ENCODE results near the gene CUL9.

CUL9 gene

GRCh38 chr6:43173591-43174262 is 8.3 kb upstream of the CUL9 start:
- DNase-seq: no peak

- DNase-seq: peak; percentile 95
These were observed 7.5 kb upstream of the CUL9 start for GRCh38 chr6:43174263-43175112.

DNA sequence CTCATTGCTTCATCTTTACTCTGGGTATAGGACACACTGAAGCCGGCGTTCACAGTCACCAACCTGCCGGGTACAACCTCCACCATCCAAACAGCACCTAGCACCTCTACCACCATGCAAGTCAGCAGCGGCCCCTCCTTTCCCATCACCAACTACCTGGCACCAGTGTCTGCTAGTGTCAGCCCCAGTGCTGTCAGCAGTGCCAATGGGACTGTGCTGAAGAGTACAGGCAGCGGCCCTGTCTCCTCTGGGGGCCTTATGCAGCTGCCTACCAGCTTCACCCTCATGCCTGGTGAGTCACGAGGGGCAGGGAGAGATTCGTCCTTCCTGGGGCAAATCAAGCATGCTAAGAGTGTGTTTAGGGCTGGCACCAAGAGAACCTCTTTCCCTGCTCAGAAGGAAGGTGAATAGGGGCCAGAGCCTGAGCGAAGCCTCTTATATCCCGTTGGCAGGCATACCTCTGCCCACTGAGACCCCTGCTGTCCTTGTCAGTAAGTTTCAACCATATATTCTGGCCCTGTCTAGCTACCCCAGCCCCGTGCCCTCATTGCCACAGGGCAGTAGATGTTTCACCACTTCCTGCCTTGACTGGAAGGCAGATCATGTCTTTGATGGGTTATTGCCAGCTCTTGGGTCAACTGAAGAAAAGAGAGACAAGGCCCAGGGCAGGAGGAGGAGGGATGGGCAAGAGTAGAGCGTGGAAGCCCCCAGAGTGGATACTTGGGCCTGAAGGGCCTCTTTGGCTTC is 6.1 kb upstream of the CUL9 start:
- no peak for DNase-seq

DNA sequence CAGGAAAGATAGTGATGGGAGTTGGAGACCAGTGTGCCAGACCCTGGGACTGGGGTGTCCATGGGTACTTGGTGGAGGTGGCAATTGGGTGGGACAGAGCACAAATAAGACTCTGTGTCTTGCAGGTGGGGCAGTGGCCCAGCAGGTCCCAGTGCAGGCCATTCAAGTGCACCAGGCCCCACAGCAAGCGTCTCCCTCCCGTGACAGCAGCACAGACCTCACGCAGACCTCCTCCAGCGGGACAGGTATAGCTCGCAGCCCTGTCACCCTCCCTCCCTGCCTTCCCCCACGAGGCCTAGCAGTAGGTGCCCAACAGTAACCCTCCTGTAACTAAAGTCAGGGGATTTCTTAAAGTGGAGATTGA is 5.6 kb upstream of the CUL9 start:
- no peak for DNase-seq

- DNase-seq: no peak
These were observed 3.8 kb upstream of the CUL9 start for GRCh38 chr6:43178150-43178549.

DNA sequence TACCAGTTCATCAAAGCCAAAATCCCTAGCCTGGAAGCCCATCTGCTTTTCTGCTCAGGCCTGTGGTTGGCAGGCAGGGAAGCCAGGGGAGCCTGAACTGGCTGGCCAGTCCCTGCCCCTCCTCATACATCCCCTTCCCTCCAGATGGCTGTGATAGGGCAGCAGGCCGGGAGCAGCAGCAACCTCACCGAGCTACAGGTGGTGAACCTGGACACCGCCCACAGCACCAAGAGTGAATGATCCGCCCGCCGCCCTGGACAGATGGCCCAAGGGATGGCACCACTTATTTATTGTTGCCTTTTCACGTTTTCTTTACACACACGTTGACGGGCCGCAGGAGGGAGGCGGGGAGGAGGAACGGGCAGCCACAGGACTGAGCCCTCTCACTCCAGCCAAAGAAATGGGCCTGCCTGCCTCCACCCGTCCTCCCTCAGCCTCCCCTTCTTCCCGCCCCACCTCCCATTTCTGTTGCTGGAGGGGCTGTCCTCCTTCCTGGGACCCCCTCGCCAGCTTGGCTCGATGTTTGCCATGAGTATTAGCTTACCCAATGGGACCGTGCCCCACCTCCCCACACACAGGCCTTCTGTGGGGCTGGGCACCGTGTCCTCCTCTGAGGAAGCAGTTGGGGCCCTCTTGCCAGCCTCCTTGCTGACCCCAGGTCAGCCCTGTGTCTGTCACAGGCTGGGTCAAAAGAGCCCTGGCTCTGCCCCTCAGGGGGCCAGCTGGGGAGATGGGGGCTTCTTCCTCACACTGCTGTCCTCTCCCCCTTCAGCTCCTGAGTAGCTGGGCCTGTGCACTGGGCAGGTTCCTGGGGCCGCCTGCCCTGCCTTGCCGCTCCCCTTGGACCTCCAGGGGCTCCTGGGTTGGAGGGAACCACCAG is 2.8 kb upstream of the CUL9 start:
- no peak for DNase-seq

GRCh38 chr6:43180058-43180457 is 1.9 kb upstream of the CUL9 start:
- DNase-seq: no peak

- DNase-seq: no peak
These were observed 1.0 kb upstream of the CUL9 start for GRCh38 chr6:43180985-43181384.

GRCh38 chr6:43181621-43181941 is 415 bp upstream of the CUL9 start:
- DNase-seq: no peak

DNA sequence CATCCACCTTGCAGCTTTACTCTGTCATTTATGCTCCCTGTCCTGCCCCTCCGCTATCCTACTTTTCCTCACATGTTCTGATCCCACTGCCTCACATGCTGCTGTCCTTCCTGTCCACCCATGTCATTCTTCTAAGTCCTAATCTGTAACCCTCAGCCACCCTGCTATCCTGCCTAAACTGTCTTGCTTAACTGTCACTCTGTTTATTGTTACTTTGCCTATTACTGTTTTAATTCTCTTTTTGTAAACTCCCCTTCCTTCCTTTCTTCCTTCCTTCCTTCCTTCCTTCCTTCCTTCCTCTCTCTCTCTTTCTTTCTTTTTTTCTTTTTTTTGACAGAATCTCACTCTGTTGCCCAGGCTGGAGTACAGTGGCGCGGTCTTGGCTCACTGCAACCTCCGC is 1.4 kb downstream of the CUL9 start:
- DNase-seq: no peak

GRCh38 chr6:43184268-43184985 is 2.4 kb downstream of the CUL9 start:
- no peak for DNase-seq

DNA sequence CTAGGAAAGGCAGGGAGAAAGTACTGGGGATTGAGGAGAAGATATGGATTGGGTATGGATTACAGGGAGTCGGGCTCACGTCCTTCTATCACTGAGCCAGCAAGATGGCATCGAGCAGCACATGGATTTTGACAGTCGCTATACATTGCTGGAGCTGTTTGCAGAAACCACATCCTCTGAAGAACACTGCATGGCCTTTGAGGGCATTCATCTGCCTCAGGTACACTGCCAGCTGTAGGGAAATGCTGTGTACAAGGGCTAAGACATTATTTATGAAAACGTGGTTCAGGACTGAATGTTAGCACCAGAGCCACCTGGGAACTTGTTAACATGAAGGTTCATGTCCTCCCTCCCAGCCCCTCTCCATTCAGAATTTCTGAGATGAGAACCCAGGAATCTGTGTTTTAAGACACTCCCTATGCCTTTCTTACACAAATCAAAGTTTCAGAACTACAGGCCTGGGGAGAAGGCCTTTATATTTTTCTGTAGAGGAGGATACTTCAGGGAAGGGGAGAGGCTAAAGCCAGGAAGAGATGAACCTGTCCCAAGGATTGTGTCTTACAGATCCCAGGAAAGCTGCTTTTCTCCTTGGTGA is 3.5 kb downstream of the CUL9 start:
- DNase-seq: no peak

DNA sequence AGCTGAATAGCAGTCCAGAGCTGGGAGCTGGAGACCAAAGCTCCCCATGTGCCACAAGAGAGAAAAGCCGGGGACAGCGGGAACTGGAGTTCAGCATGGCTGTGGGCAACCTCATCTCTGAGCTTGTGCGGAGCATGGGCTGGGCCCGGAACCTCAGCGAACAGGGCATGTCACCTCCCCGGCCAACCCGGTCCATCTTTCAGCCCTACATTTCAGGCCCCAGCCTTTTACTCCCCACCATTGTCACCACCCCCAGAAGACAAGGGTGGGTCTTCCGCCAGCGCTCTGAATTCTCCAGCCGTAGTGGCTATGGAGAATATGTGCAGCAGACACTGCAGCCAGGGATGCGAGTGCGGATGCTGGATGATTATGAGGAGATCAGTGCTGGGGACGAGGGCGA is 4.0 kb downstream of the CUL9 start:
- DNase-seq: no peak

DNA sequence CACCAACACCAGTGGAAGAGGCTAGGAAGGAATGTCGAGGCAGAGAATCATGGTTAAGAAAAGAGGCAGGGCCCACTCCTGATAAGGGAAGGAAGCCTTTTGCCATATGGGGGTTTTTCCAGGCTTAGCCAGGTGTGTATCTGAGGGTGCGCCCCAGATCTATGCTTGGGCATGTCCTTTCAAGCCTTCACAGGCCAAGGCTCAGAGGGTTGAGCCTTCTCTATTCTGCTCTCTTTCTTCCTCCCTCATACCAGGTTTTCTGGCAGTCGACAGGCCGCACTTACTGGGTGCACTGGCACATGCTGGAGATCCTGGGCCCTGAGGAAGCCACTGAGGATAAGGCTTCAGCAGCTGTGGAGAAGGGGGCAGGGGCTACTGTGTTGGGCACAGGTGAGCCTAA is 4.7 kb downstream of the CUL9 start:
- no peak for DNase-seq

GRCh38 chr6:43187821-43188220 is 5.8 kb downstream of the CUL9 start:
- DNase-seq: no peak

- no peak for DNase-seq
These were observed 6.4 kb downstream of the CUL9 start for GRCh38 chr6:43188426-43188825.

- DNase-seq: no peak
These were observed 7.8 kb downstream of the CUL9 start for GRCh38 chr6:43189776-43190304.

DNA sequence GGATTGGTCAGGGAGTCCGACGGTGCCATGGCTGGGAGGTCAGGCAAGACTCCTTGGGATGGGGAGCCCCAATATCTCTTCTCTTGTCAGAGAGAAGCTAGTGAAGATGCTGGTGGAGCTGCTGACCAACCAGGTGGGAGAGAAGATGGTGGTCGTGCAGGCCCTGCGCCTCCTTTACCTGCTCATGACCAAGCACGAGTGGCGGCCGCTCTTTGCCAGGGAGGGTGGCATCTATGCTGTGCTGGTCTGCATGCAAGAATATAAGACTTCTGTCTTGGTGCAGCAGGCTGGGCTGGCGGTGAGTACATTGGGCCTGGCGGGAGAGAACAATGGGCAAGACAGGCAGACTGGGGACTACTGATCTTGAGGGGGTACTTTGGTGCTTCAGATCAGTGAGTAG is 10.9 kb downstream of the CUL9 start:
- no peak for DNase-seq

DNA sequence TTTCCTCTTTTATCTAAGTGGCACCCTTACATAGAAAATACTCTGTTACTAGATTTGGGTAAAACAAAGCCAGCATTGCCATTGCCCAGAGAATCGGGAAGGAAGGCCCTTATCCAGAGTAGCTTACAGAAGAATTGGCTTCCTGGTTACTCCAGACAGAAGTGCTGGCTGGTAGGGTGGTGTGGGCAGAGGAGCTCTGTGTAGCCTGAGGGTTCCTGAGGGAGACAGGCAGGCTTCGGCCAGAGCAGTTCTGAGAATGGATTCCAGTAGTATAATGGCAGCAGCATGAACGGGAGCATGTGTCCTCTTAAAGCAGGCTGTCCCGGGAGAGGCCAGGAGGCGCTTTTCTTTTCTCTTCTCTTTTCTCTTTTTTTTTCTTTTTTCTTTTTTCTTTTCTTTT is 11.9 kb downstream of the CUL9 start:
- DNase-seq: no peak

DNA sequence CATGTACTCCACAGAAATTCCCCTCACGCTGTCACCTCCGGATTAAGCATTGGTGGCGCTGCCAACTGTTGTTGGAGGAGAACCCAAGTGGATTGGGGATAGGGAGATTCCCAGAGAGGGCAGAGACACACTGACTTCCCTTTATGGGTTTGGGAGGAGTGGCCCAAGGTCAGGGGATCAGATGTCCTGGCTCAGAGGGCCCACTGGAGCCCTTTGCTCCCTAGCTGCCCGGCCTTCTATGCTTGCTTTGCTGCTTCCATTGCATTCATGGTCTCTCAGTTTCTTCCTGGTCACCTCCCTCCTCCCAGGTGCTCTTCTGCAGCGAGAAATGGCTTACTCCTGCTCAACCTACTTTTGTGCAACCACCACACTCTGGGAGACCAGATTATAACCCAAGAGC is 14.3 kb downstream of the CUL9 start:
- no peak for DNase-seq

GRCh38 chr6:43199912-43200311 is 17.9 kb downstream of the CUL9 start:
- DNase-seq: no peak

DNA sequence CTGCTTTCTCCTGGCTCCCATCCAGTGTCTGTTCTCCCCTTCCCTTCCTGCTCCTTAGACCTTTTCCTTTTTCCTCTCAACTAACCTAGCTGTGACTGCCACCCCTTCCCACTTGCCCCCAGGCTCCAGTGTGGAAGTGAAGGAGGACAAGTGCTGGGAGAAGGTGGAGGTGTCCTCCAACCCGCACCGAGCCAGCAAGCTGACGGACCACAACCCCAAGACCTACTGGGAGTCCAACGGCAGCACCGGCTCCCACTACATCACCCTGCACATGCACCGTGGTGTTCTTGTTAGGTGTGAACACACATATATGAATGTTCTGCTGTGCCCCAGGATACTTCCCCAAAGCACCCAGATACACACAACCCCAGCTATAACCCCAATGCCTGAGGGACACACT is 18.5 kb downstream of the CUL9 start:
- no peak for DNase-seq
